NB4 (cell line): ENCODE results near the gene UBE2D3.

Source experiments
- MYC ChIP-seq: IDR thresholded peaks from 2 replicates; pipeline ENCODE4 v1.6.1; 2011; ENCODE audit warnings: low read depth, low read length
- POLR2A ChIP-seq: IDR thresholded peaks from 2 replicates; pipeline ENCODE4 v1.6.1; 2011; ENCODE audit warnings: mild to moderate bottlenecking; ENCODE audit not compliant: insufficient read length; ENCODE audit errors: extremely low read depth
- TF ChIP-seq, protein P1 (sequence below): IDR thresholded peaks from one replicate; pipeline ENCODE4 v1.5.1; 2012; ENCODE audit warnings: low read depth, low read length
- TF ChIP-seq, protein P2 (sequence below): IDR thresholded peaks from 2 replicates; pipeline ENCODE4 v1.6.1; 2011; ENCODE audit warnings: low read depth, low read length

DNA sequence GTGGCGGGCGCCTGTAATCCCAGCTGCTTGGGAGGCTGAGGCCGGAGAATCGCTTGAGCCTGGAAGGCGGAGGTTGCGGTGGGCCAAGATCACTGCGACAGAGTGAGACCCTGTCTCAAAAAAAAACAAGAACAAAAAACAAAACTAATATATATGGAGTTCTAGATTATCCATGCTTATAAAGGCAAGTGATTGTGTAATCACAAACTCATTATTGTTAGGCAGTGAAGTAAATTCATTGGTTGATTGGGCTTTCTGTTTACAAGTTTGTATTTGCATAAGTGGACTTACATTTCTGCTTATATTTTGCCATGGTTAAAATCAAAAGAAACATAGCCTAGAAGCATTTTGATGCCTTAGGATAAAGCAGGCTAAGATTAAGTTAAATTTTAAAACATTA, 2.5 kb upstream of the UBE2D3 start:
- TF ChIP-seq, protein P1, sequence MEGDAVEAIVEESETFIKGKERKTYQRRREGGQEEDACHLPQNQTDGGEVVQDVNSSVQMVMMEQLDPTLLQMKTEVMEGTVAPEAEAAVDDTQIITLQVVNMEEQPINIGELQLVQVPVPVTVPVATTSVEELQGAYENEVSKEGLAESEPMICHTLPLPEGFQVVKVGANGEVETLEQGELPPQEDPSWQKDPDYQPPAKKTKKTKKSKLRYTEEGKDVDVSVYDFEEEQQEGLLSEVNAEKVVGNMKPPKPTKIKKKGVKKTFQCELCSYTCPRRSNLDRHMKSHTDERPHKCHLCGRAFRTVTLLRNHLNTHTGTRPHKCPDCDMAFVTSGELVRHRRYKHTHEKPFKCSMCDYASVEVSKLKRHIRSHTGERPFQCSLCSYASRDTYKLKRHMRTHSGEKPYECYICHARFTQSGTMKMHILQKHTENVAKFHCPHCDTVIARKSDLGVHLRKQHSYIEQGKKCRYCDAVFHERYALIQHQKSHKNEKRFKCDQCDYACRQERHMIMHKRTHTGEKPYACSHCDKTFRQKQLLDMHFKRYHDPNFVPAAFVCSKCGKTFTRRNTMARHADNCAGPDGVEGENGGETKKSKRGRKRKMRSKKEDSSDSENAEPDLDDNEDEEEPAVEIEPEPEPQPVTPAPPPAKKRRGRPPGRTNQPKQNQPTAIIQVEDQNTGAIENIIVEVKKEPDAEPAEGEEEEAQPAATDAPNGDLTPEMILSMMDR = no peak
- no peak for TF ChIP-seq MYC
- TF ChIP-seq POLR2A = no peak
- TF ChIP-seq, protein P2, sequence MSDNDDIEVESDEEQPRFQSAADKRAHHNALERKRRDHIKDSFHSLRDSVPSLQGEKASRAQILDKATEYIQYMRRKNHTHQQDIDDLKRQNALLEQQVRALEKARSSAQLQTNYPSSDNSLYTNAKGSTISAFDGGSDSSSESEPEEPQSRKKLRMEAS = no peak
